GM08714 (cell line): Measurements from ENCODE around the gene MAG.
"Not testable (repeated sequence)": the region's sequence is repeated elsewhere in the genome, so short reads cannot be mapped to it uniquely, and the experiment has no call there.

Experiments used
- H3K4me3 ChIP-seq: fragments of 200-500 bp; sonication (Bioruptor generic); 2 replicates; pipeline ENCODE4 v1.5.1; 2014; ENCODE audit warnings: mild to moderate bottlenecking, low read length, inconsistent platforms
- ZNF274 ChIP-seq: IDR thresholded peaks from 2 replicates; pipeline ENCODE4 v1.6.1; 2012; ENCODE audit warnings: mild to moderate bottlenecking, low read depth, low read length

Gene MAG

GRCh38 chr19:35270381-35270811, 21.6 kb upstream of the MAG start:
- TF ChIP-seq ZNF274, result no peak
- H3K4me3 ChIP-seq, result no peak overlapping the region

- no peak for TF ChIP-seq ZNF274
- H3K4me3 ChIP-seq, result no peak overlapping the region
These were observed 20.4 kb upstream of the MAG start for GRCh38 chr19:35271546-35271945.

- no peak overlapping the region for H3K4me3 ChIP-seq
- no peak for TF ChIP-seq ZNF274
These were observed 19.7 kb upstream of the MAG start for GRCh38 chr19:35272122-35272719.

GRCh38 chr19:35272954-35273649, 18.9 kb upstream of the MAG start:
- no peak overlapping the region for H3K4me3 ChIP-seq
- no peak for TF ChIP-seq ZNF274

GRCh38 chr19:35273686-35274259, 18.2 kb upstream of the MAG start:
- H3K4me3 ChIP-seq, result no peak overlapping the region
- TF ChIP-seq ZNF274, result no peak

GRCh38 chr19:35274323-35274722, 17.6 kb upstream of the MAG start:
- no peak for TF ChIP-seq ZNF274

GRCh38 chr19:35276706-35277281, 15.2 kb upstream of the MAG start:
- no peak for TF ChIP-seq ZNF274
- H3K4me3 ChIP-seq, result no peak overlapping the region

More at GRCh38 chr19:35274323-35274722, 17.6 kb upstream of the MAG start:
- no peak overlapping the region for H3K4me3 ChIP-seq

- TF ChIP-seq ZNF274, result no peak
- no peak overlapping the region for H3K4me3 ChIP-seq
These were observed 13.2 kb upstream of the MAG start for GRCh38 chr19:35278578-35279284.

GRCh38 chr19:35279374-35279773, 12.6 kb upstream of the MAG start:
- no peak for TF ChIP-seq ZNF274
- H3K4me3 ChIP-seq, result no peak overlapping the region

- no peak overlapping the region for H3K4me3 ChIP-seq
- TF ChIP-seq ZNF274, result no peak
These were observed 11.8 kb upstream of the MAG start for GRCh38 chr19:35279985-35280821.

- TF ChIP-seq ZNF274, result no peak
- no peak overlapping the region for H3K4me3 ChIP-seq
These were observed 10.7 kb upstream of the MAG start for GRCh38 chr19:35281303-35281702.

GRCh38 chr19:35284153-35285094, 7.5 kb upstream of the MAG start:
- no peak for TF ChIP-seq ZNF274
- no peak overlapping the region for H3K4me3 ChIP-seq

- H3K4me3 ChIP-seq, result no peak overlapping the region
- no peak for TF ChIP-seq ZNF274
These were observed 6.9 kb upstream of the MAG start for GRCh38 chr19:35285095-35285449.

- not testable (repeated sequence) for H3K4me3 ChIP-seq
These were observed 6.5 kb upstream of the MAG start for GRCh38 chr19:35285465-35285864.

- H3K4me3 ChIP-seq, result not testable (repeated sequence)
These were observed 5.9 kb upstream of the MAG start for GRCh38 chr19:35286101-35286500.
